A673 (cell line): Measurements from ENCODE around the gene SERPINF2.

ENCODE experiments used
- CTCF ChIP-seq: fragments of 300-800, 200-600 bp; sonication (generic); conservative IDR thresholded peaks from 2 replicates; pipeline ENCODE4 v1.5.1; 2017; ENCODE audit warnings: low read depth, mild to moderate bottlenecking, antibody characterized with exemption, low read length, moderate library complexity, mixed read lengths
- EZH2 ChIP-seq: fragments of 200-600 bp; sonication (generic); IDR thresholded peaks from 2 replicates; pipeline ENCODE4 v1.6.1; 2017; ENCODE audit warnings: borderline replicate concordance, low read depth, mild to moderate bottlenecking, mixed read lengths, antibody characterized with exemption, low read length; ENCODE audit not compliant: poor library complexity, severe bottlenecking

DNA sequence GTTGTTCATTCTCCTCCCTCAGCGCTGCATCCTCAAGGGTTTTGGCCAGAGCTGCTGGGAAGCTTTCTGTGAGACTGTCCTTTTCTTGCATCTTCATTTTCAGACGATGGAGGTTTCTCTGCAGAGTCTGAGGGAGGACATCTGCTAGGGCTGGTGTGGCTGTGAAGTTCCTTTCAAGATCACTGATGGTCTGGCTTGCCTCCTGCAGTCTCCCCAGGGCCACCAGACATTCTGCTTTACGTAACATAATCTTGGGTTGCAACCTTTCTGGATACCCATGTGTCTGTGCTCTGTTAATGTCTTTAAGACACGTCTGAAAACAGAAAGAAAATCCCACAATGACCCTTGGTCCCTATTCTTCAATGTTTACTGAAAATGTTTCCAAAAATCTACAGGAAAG lies 58.0 kb downstream of the SERPINF2 start:
- no peak for TF ChIP-seq CTCF
- no peak for TF ChIP-seq EZH2
